ENCODE data around the gene MS4A6A.
A peak's percentile ranks its signal among the peaks of the same experiment; 100 is the strongest.
"Not testable (repeated sequence)": the region's sequence is repeated elsewhere in the genome, so short reads cannot be mapped to it uniquely, and the experiment has no call there.

The MS4A6A gene

GRCh38 chr11:60155931-60156330, 27.0 kb downstream of the MS4A6A start:
- TF ChIP-seq CTCF (IDR thresholded peaks at IDR 0.05; ENCODE audit: insufficient read depth, low read depth, low read length, missing control alignments): no peak
- no peak overlapping the region for H3K4me3 ChIP-seq (ENCODE audit: low read length)
- DNase-seq (ENCODE audit: low read depth): no peak

- H3K4me3 ChIP-seq (ENCODE audit: low read length); DNase-seq (ENCODE audit: low read depth): not testable (repeated sequence)
Measured at GRCh38 chr11:60152727-60153126, 30.2 kb downstream of the MS4A6A start.

- no peak overlapping the region for H3K4me3 ChIP-seq (ENCODE audit: low read length)
- no peak for TF ChIP-seq CTCF (IDR thresholded peaks at IDR 0.05; ENCODE audit: insufficient read depth, low read depth, low read length, missing control alignments)
- no peak for DNase-seq (ENCODE audit: low read depth)
Measured at GRCh38 chr11:60150279-60150678, 32.6 kb downstream of the MS4A6A start.

GRCh38 chr11:60145677-60146076, 37.2 kb downstream of the MS4A6A start:
- H3K4me3 ChIP-seq (ENCODE audit: low read length): no peak overlapping the region
- TF ChIP-seq CTCF (IDR thresholded peaks at IDR 0.05; ENCODE audit: insufficient read depth, low read depth, low read length, missing control alignments): no peak
- no peak for DNase-seq (ENCODE audit: low read depth)

GRCh38 chr11:60143768-60144167, 39.1 kb downstream of the MS4A6A start:
- DNase-seq (ENCODE audit: low read depth): no peak
- no peak overlapping the region for H3K4me3 ChIP-seq (ENCODE audit: low read length)
- no peak for TF ChIP-seq CTCF (IDR thresholded peaks at IDR 0.05; ENCODE audit: insufficient read depth, low read depth, low read length, missing control alignments)

- H3K4me3 ChIP-seq (ENCODE audit: low read length): no peak overlapping the region
- DNase-seq (ENCODE audit: low read depth): no peak
- no peak for TF ChIP-seq CTCF (IDR thresholded peaks at IDR 0.05; ENCODE audit: insufficient read depth, low read depth, low read length, missing control alignments)
Measured at GRCh38 chr11:60133917-60134316, 49.0 kb downstream of the MS4A6A start.

- DNase-seq (ENCODE audit: low read depth): no peak
- no peak overlapping the region for H3K4me3 ChIP-seq (ENCODE audit: low read length)
- TF ChIP-seq CTCF (IDR thresholded peaks at IDR 0.05; ENCODE audit: insufficient read depth, low read depth, low read length, missing control alignments): no peak
Measured at GRCh38 chr11:60131912-60132311, 51.0 kb downstream of the MS4A6A start.

GRCh38 chr11:60130496-60130895, 52.4 kb downstream of the MS4A6A start:
- no peak overlapping the region for H3K4me3 ChIP-seq (ENCODE audit: low read length)
- TF ChIP-seq CTCF (IDR thresholded peaks at IDR 0.05; ENCODE audit: insufficient read depth, low read depth, low read length, missing control alignments): peak; percentile 32
- peak; percentile 56 for DNase-seq (ENCODE audit: low read depth)
